Activated CD8-positive, alpha-beta memory T cell treated with anti-CD3 and anti-CD28 coated beads, Interleukin-2, amount 50 U/mL, for 1 hour (primary cell): ENCODE measurements around the gene ESRRB.

Source experiments
- DNase-seq: peaks from one replicate; pipeline ENCODE4 v3.0.0-alpha.2; 2020; ENCODE audit errors: extremely low read depth

Gene ESRRB

GRCh38 chr14:76352639-76353281 lies 23.2 kb upstream of the ESRRB start:
- DNase-seq: no peak

DNA sequence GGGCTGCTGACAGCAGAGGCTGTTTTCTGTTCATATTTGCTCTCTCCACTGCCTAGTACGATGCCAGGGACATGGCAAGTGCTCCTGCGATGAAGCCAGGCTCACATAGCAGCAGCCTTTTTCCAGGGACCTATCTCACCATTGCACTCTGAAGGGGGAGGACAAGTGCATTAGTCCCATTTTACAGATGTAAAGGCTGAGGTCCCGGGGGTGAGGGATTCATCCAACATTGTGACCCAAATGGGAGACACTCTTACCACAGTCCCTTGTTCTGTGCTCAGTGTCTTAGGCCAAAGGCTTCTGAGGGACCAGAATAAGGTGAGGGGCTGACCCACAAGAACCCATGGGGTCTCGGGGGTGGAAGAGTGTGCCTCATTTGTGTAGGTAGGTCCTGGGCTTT lies 21.6 kb upstream of the ESRRB start:
- no peak for DNase-seq

DNA sequence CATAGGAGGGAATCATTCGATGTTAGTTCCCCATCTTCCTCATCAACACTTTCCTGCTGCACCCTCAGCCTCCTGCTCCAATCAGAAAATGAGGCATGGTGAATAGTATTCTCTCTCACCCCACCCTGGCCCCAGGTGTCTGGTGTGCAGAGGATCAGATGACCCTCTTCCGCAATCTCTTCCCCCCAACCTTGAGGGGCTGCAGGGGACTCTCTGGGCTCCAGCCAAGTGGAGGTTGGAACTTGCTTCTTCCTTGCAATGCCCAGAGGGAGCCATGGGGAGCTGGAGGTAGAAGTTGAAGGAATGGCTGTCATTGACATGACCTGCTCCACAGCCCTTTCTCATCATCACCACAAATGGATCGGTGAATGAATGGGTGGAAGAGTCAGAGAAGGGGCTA lies 20.2 kb upstream of the ESRRB start:
- no peak for DNase-seq

- no peak for DNase-seq
Observed at GRCh38 chr14:76371066-76371465, 4.9 kb upstream of the ESRRB start.

- no peak for DNase-seq
Observed at GRCh38 chr14:76373456-76373855, 2.5 kb upstream of the ESRRB start.

- DNase-seq: no peak
Observed at GRCh38 chr14:76375484-76375883, 453 bp upstream of the ESRRB start.

- DNase-seq: no peak
Observed at GRCh38 chr14:76376409-76376877, 506 bp downstream of the ESRRB start.

DNA sequence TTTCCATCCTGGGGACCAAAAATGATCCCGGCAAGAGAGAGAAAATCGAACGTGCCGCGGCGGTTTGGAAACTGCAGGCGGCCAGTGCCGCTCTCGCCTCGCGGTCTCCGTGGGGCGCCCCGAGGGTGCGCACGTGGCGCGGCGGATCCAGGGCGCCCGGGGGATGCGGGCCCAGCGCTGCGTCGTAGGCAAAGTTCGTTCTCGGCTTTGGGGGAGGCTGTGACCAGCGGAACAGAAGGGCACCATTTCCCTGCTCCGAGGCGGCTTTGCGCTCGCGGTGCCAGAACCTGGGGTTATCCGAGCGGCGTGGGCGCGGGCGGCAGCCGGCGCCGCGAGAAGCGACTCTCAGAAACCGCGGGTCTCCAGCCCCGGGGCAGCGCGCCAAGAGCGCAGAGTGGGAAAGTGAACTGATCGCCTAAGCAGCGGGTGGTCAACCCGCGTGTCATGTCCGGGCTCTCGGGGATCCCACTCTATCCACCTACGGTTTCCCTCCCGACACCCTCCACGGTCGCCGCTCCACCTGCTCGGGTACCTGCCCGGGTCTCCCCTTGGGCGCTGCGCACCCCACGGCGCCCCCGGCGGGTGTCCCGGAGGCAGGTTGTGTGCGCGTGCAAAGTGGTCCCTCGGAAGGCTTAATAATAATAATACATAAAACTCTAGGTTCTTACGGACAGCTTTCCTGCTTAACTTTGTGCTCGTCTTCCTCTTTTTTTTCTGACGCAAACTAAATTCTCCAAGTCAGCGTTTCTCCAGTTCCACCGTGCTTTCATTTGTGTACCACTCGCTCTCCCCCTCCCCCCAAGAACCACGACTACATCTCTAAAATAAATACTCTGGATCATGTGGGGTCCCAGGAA lies 1.2 kb downstream of the ESRRB start:
- DNase-seq: no peak

GRCh38 chr14:76377735-76378074 lies 1.8 kb downstream of the ESRRB start:
- DNase-seq: no peak

DNA sequence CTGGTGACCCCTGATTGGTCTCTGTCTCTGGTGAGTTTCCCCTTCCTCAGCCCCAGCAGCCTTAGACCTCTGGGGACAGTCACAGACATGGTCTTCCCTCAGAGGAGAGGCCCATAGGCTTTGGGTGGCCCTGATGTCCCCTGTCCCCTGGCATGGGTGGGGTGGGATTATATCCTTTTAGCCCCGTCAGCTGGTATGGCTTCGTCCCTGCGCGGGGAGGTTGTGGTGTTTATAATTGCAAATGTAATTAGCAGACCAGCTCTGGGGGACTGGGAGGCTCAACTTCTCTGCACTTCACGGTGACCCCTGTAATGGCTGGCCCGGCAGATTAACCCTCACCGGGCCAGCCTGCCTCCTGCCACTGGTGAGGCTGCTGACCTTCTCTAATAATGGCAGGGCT lies 5.1 kb downstream of the ESRRB start:
- DNase-seq: no peak

DNA sequence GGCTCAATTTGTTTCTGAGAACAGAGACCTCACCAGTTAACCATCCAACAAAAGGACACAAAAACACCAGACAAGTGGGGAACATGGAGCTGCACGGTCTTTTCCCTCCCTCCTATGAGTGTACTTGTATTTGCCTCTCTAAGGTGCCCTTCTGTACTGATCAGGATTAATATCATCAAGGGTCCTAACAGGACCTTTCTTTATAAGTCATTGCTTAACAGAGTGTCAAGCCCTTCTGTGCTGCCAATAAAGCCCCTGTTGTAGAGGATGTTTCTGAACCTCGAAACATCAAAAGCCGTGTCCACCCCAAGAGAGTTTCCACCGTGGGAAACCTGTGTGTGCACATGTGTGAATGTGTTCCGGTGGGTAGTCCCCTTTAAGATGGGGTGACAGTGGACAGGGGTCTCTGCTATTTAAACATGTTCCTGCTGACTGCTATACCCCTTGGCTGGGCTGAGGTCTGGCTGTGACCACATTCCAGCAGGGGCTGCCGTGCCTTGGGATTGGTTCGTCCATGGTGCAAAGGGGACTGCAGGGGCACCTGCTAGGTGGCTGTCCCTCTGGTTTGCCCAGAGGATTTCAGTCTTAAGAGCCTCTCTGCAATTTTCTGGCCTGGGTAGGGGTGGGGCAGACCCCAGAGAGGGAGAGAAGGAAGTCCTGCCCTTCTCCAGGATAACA lies 6.0 kb downstream of the ESRRB start:
- no peak for DNase-seq

DNA sequence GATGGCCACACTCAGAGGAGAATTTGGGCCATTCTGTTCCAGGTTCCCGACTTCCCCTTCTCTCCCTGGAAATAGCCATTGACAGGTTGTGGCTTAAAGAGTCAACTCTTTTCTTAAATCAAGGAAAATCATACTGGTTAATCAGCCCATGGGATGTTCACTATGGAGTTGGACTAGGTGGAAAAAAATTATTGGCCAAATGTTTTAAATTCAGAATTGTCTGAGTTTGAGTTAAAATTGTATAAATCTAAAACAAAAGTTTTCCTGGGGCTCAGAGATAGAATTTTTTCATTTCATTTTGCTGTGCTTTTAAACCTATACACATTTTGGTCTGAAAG lies 6.5 kb downstream of the ESRRB start:
- DNase-seq: no peak

DNA sequence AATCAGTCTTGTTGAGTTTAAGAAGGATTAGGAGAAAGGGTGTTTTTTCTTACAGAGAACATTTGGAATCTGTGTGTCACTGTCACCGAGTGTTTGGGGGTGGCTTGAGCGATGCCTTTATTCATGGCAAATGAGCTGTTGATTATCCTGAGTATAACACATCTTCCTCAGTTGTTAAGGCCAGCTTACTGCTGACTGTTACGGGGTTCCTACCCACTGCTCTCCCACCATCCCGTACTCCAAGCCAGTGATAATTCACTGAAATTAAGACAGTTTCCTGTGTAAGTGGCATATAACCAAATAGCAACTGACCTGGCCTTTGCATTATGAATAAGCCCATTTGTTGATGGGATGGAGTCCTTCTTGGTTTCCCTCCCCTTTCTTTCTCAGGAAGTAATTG lies 9.5 kb downstream of the ESRRB start:
- DNase-seq: no peak

GRCh38 chr14:76386944-76387782 lies 11.2 kb downstream of the ESRRB start:
- no peak for DNase-seq

- DNase-seq: no peak
Observed at GRCh38 chr14:76389841-76390240, 13.9 kb downstream of the ESRRB start.

DNA sequence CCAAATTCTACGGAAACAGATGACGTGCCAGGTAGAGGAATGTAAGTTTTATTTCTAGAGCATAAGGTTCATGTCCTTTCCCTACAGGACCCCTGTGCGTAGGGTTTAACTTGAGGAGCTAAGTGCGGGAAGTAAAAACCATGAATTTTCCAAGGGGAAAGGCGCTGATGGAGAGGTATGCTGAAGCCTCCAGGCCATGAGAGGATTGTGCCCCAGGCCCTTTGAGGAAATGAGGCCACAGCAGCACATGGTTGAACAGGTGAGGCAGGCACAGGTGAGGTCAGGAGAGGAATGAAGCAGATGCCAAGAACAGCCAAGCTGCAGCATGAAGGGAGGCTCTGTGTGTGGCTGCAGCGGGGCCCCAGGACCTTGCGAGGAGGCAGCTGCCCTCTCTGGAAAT lies 14.7 kb downstream of the ESRRB start:
- no peak for DNase-seq

DNA sequence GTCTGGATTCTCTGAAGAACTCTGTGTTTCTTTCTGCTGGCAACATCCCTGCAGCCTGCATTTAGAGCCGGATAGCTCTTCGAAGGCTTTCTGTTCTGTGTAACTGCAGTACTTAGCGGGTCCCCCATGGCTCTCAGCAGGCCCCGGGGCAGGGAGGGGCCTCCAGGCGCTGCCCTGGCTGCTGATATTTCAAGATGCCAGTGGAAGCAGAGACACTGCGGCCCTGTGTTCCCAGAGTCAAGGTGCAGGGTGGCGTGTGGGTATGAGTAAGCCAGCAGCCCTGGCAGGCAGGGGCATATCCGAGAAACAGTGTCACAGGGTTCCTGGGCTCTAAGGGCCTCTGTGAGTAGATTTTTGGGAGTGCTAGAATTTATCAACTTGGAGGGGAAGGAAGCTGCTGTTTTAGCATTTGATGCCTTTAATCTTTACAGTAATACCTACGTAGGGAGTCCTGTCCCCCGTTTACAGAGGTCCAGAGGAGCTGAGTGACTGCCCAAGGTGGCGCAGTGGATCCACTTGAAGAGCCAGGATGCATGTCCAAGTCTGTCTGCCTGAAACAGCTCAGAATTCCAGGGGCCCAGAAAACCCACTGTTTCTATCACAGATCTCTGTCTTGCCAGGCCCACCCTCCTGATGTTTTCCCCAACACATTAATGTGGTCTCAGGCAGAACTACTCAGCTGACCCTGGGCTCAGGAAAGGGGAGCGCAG lies 16.2 kb downstream of the ESRRB start:
- DNase-seq: no peak

- no peak for DNase-seq
Observed at GRCh38 chr14:76394569-76394968, 18.6 kb downstream of the ESRRB start.

DNA sequence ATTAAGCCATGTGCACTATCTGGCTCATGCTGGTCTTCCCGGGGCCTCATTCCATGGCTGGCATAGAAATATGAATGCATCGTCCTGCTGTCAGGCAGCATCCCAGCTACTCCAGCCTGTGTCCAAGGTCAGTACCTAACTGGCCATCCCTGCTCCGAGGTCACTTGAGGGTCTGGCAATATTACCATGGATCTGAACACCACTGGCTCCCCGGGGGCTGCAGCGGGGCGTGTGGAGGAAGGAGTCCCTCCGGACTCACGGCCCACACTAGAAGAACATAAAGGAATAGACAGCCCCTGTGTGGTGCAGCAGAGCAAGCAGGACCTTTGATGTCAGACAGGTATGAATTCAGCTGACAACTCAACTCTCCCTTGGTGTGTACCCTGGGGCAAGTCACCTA lies 19.2 kb downstream of the ESRRB start:
- no peak for DNase-seq

GRCh38 chr14:76396714-76397187 lies 20.8 kb downstream of the ESRRB start:
- DNase-seq: no peak

GRCh38 chr14:76405627-76406026 lies 29.7 kb downstream of the ESRRB start:
- no peak for DNase-seq
